Activated naive CD4-positive, alpha-beta T cell treated with anti-CD3 and anti-CD28 coated beads, Interleukin-2, amount 50 U/mL, for 72 hours (primary cell): ENCODE data around the gene ZNF276. TPM values are rescaled to one million over a fixed set of nuclear protein-coding genes. Genes with fewer than 3 reads are reported as not detected.
"Not testable (repeated sequence)": the region's sequence is repeated elsewhere in the genome, so short reads cannot be mapped to it uniquely, and the experiment has no call there.

Experiments used
- ATAC-seq, 2 donors: fragments of 150-1000 bp; cut with Tn5 transposase; 2 replicates each; pipeline ENCODE4 v1.10.0; 2021; ENCODE audit warnings: mild to moderate bottlenecking in 2 of 2, moderate library complexity in 2 of 2
- DNase-seq, 2 donors: peaks; one replicate each; pipeline ENCODE4 v3.0.0; 2021 to 2022; ENCODE audit warnings: low spot score in 2 of 2
- H3K27ac Mint-ChIP-seq, 2 donors: one replicate each; pipeline ENCODE4 v1.8.0; 2022; ENCODE audit warnings: mild to moderate bottlenecking in 2 of 2, mixed read lengths in 2 of 2
- H3K36me3 Mint-ChIP-seq, 2 donors: one replicate each; pipeline ENCODE4 v1.8.0; 2022; ENCODE audit warnings: mixed read lengths in 2 of 2
- H3K9me3 Mint-ChIP-seq, 2 donors: one replicate each; pipeline ENCODE4 v1.8.0; 2022; ENCODE audit warnings: mixed read lengths in 2 of 2
- total RNA-seq, 2 donors: library from RNA; stranded (reverse); gene quantifications; one replicate each; pipeline ENCODE4 v1.2.3, GENCODE V29; 2022

ZNF276 gene
- total RNA-seq, 2 donors from 2014 or later = 18.1 to 28.3 TPM

GRCh38 chr16:89739383-89739782 lies 18.0 kb downstream of the ZNF276 start:
- H3K36me3 Mint-ChIP-seq = peaks cover 0 to 35% of the 10 kb centered on the region in 2 donors
- no peak for ATAC-seq
- DNase-seq = no peak
- H3K9me3 Mint-ChIP-seq = no peaks in the 10 kb centered on the region
- peak overlapping the region in 1 of 2 donors; percentile 55 for H3K27ac Mint-ChIP-seq

- DNase-seq (no peak), ATAC-seq (peak in 1 of 2 donors; percentile 38)
- Mint-ChIP-seq H3K36me3 (peaks cover 3 to 30% of the 10 kb centered on the region in 2 donors), H3K27ac (peak overlapping the region; percentile 6 to 29), H3K9me3 (no peaks in the 10 kb centered on the region)
Observed at GRCh38 chr16:89741342-89742014, 20.1 kb downstream of the ZNF276 start.

- Mint-ChIP-seq H3K9me3 (no peaks in the 10 kb centered on the region), H3K36me3 (peaks cover 7 to 25% of the 10 kb centered on the region in 2 donors), H3K27ac (peak overlapping the region; percentile 74 to 86)
- ATAC-seq = no peak
- no peak for DNase-seq
Observed at GRCh38 chr16:89742948-89743347, 21.6 kb downstream of the ZNF276 start.

- Mint-ChIP-seq H3K9me3 (no peaks in the 10 kb centered on the region), H3K27ac (peak overlapping the region; percentile 22 to 63), H3K36me3 (peaks cover 11 to 23% of the 10 kb centered on the region in 2 donors)
- DNase-seq = no peak
- ATAC-seq = no peak
Observed at GRCh38 chr16:89744813-89745212, 23.5 kb downstream of the ZNF276 start.

GRCh38 chr16:89746043-89746442 lies 24.7 kb downstream of the ZNF276 start:
- DNase-seq (no peak), ATAC-seq (no peak)
- H3K36me3 Mint-ChIP-seq = peaks cover 11 to 24% of the 10 kb centered on the region in 2 donors
- no peaks in the 10 kb centered on the region for H3K9me3 Mint-ChIP-seq
- H3K27ac Mint-ChIP-seq = peak overlapping the region in 1 of 2 donors; percentile 56

GRCh38 chr16:89748076-89748475 lies 26.7 kb downstream of the ZNF276 start:
- Mint-ChIP-seq H3K36me3 (peaks cover 13 to 26% of the 10 kb centered on the region in 2 donors), H3K9me3 (no peaks in the 10 kb centered on the region), H3K27ac (no peak overlapping the region)
- ATAC-seq (no peak), DNase-seq (no peak)

GRCh38 chr16:89748921-89749320 lies 27.6 kb downstream of the ZNF276 start:
- H3K9me3 Mint-ChIP-seq = no peaks in the 10 kb centered on the region
- ATAC-seq (no peak), DNase-seq (no peak)
- peak overlapping the region in 1 of 2 donors; percentile 44 for H3K27ac Mint-ChIP-seq
- peaks cover 18 to 31% of the 10 kb centered on the region in 2 donors for H3K36me3 Mint-ChIP-seq

GRCh38 chr16:89749637-89750036 lies 28.3 kb downstream of the ZNF276 start:
- no peak for ATAC-seq
- peaks cover 11 to 34% of the 10 kb centered on the region in 2 donors for H3K36me3 Mint-ChIP-seq
- H3K27ac Mint-ChIP-seq = peak overlapping the region; percentile 44 to 88

GRCh38 chr16:89759746-89760340 lies 38.5 kb downstream of the ZNF276 start:
- ATAC-seq (no peak), DNase-seq (no peak)
- Mint-ChIP-seq H3K9me3 (no peaks in the 10 kb centered on the region), H3K36me3 (peaks cover 39 to 44% of the 10 kb centered on the region in 2 donors), H3K27ac (peak overlapping the region in 1 of 2 donors; percentile 81)

More at GRCh38 chr16:89749637-89750036, 28.3 kb downstream of the ZNF276 start:
- no peaks in the 10 kb centered on the region for H3K9me3 Mint-ChIP-seq
- DNase-seq = no peak

- Mint-ChIP-seq H3K27ac (peak overlapping the region; percentile 52 to 87), H3K36me3 (peaks cover 39 to 46% of the 10 kb centered on the region in 2 donors), H3K9me3 (no peaks in the 10 kb centered on the region)
- DNase-seq (no peak), ATAC-seq (no peak)
Observed at GRCh38 chr16:89761304-89761922, 40.1 kb downstream of the ZNF276 start.

GRCh38 chr16:89764711-89765201 lies 43.4 kb downstream of the ZNF276 start:
- peaks cover 42 to 49% of the 10 kb centered on the region in 2 donors for H3K36me3 Mint-ChIP-seq
- ATAC-seq = peak; percentile 80 to 90
- H3K27ac Mint-ChIP-seq = peak overlapping the region; percentile 50 to 67
- no peaks in the 10 kb centered on the region for H3K9me3 Mint-ChIP-seq
- no peak for DNase-seq

GRCh38 chr16:89765292-89765830 lies 44.0 kb downstream of the ZNF276 start:
- ATAC-seq = no peak
- H3K36me3 Mint-ChIP-seq = peaks cover 42 to 45% of the 10 kb centered on the region in 2 donors
- H3K27ac Mint-ChIP-seq = no peak overlapping the region
- H3K9me3 Mint-ChIP-seq = no peaks in the 10 kb centered on the region
- no peak for DNase-seq

GRCh38 chr16:89770367-89770766 lies 49.0 kb downstream of the ZNF276 start:
- no peak overlapping the region for H3K27ac Mint-ChIP-seq
- DNase-seq = no peak
- H3K36me3 Mint-ChIP-seq = peaks cover 45 to 48% of the 10 kb centered on the region in 2 donors
- no peaks in the 10 kb centered on the region for H3K9me3 Mint-ChIP-seq
- no peak for ATAC-seq

- Mint-ChIP-seq H3K27ac (peak overlapping the region in 1 of 2 donors; percentile 44), H3K36me3 (peaks cover 41 to 42% of the 10 kb centered on the region in 2 donors), H3K9me3 (no peaks in the 10 kb centered on the region)
- no peak for ATAC-seq
- DNase-seq = no peak
Observed at GRCh38 chr16:89775223-89775622, 53.9 kb downstream of the ZNF276 start.

- not testable (repeated sequence) for ATAC-seq, H3K9me3 Mint-ChIP-seq, H3K27ac Mint-ChIP-seq, DNase-seq
- H3K36me3 Mint-ChIP-seq = peaks cover 33 to 34% of the 10 kb centered on the region in 2 donors
Observed at GRCh38 chr16:89778211-89778610, 56.9 kb downstream of the ZNF276 start.

GRCh38 chr16:89779231-89779908 lies 58.0 kb downstream of the ZNF276 start:
- H3K27ac Mint-ChIP-seq = no peak overlapping the region
- DNase-seq (no peak), ATAC-seq (no peak)
- peaks cover 27 to 30% of the 10 kb centered on the region in 2 donors for H3K36me3 Mint-ChIP-seq
- H3K9me3 Mint-ChIP-seq = no peaks in the 10 kb centered on the region
